ENCODE results near the gene SLC26A4.

Gene SLC26A4

DNA sequence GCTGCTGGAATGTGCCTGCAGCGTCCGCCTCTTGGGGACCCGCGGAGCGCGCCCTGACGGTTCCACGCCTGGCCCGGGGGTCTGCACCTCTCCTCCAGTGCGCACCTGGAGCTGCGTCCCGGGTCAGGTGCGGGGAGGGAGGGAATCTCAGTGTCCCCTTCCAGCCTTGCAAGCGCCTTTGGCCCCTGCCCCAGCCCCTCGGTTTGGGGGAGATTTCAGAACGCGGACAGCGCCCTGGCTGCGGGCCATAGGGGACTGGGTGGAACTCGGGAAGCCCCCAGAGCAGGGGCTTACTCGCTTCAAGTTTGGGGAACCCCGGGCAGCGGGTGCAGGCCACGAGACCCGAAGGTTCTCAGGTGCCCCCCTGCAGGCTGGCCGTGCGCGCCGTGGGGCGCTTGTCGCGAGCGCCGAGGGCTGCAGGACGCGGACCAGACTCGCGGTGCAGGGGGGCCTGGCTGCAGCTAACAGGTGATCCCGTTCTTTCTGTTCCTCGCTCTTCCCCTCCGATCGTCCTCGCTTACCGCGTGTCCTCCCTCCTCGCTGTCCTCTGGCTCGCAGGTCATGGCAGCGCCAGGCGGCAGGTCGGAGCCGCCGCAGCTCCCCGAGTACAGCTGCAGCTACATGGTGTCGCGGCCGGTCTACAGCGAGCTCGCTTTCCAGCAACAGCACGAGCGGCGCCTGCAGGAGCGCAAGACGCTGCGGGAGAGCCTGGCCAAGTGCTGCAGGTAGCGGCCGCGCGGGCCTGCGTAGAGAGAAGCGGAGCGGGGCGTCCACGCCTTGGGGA, 645 bp downstream of the SLC26A4 start:
- peak; percentile 62 for DNase-seq (ENCODE audit: low read depth)

DNA sequence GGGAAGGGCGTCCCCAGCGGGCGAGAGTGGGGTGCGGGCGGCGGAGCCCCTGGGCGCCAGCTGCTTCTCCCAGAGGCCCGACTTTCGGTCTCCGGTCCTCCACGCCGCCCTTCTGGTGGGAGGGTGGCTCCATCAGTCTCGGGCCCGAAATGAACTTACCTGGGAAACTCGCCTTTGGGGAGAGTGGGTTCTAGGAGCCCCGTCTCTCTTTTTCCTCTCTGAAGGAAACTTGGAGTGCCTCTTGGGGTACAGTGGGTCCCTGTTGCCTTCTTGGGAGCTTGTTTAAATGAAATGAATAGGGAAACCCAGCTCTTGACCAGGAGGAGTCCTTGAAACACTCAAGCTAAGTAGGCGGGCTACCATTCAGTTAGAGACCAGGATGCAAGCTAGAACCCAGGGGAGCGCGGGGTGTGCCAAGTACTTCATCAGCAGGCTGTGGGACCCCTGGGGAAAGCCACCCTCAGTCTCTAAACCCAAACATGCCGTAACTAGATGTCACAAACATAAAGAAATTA, 1.3 kb downstream of the SLC26A4 start:
- no peak for DNase-seq (ENCODE audit: low read depth)

DNA sequence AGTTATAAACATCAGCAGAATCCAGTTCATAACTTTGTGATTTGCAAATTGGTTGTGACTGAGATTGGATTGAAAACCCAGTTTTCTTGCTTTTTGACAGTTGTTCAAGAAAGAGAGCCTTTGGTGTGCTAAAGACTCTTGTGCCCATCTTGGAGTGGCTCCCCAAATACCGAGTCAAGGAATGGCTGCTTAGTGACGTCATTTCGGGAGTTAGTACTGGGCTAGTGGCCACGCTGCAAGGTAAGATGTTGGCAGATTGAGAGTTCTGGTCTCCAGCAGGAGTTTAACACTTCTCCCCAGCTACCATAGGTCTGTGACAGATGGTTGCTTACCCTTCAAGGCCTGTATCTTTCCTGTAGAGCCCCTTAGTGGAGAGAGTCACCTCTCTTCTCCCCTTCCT, 2.6 kb downstream of the SLC26A4 start:
- DNase-seq (ENCODE audit: low read depth) = no peak

DNA sequence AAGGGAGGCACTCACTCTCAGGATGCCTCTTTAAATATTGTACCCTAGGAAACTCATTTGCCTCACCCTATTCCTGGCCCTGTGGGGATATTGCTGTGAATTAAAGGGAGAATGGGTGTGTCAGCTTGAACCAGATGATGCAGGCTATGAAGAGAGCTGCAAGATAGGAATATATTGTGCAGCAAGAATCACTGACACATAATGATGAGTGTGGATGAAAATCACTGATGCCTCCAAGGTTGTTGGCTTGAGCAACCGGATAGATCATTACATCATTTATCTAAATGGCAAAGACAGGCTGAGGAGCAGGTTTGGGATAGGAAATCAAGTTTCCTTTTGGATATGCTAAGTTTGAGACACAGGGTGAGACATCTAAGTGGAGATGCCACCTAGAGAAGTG, 6.2 kb downstream of the SLC26A4 start:
- no peak for DNase-seq (ENCODE audit: low read depth)

GRCh38 chr7:107667341-107667740, 6.7 kb downstream of the SLC26A4 start:
- no peak for DNase-seq (ENCODE audit: low read depth)

- DNase-seq (ENCODE audit: low read depth) = no peak
Observed at GRCh38 chr7:107668296-107668695, 7.7 kb downstream of the SLC26A4 start.

DNA sequence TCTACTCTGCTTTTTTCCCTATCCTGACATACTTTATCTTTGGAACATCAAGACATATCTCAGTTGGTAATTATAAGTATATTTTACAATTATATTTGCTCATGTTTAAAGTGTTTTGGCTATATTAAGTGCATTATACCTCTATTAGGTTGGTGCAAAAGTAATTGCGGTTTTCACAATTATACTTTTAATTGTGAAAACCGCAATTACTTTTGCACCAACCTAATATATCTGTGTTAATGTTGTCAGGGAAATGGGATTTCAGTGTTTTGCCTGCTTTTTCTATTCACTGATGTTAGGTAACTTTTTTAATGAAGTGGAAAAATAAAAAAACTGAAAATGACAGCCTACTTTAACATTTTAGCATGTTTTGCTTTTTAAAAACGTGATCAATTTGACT, 11.6 kb downstream of the SLC26A4 start:
- DNase-seq (ENCODE audit: low read depth) = no peak

DNA sequence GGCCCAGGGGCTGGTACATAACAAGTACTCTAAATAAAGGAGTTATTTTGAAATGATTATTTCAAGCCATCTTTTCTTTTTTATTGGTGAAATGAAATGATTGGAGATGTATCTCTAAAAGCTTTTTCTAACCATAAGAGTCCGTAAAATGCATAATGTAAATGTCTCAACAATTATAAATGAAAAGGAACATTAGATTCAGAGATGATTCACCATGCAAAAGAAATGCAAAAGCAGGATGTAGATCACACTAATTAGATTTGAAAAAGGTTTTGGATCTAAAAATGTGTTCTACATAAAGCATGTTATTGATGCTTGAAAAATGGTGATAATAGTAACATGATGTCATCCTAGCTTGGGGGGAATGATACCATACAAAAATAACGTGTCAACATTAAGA, 15.6 kb downstream of the SLC26A4 start:
- DNase-seq (ENCODE audit: low read depth) = no peak

GRCh38 chr7:107678110-107678753, 17.6 kb downstream of the SLC26A4 start:
- DNase-seq (ENCODE audit: low read depth) = no peak

DNA sequence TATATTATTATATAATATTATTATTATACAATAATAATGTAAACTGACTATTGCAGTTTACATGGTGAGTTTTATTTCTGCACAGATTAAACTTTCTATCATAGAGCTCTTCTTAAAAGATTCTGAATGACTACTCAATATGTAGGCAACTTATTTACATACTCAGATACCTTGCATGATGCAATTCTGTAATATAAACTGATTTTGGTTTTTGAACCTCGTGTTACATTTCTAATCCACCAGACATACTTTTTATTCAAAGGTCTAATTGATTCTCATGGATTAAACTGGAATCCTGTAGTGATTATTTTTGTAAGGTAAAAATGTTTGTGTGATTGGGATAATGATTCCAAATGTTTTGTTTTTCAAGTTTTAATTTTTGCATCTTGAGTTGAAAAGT, 19.9 kb downstream of the SLC26A4 start:
- DNase-seq (ENCODE audit: low read depth) = no peak

GRCh38 chr7:107682886-107683285, 22.3 kb downstream of the SLC26A4 start:
- DNase-seq (ENCODE audit: low read depth) = no peak

DNA sequence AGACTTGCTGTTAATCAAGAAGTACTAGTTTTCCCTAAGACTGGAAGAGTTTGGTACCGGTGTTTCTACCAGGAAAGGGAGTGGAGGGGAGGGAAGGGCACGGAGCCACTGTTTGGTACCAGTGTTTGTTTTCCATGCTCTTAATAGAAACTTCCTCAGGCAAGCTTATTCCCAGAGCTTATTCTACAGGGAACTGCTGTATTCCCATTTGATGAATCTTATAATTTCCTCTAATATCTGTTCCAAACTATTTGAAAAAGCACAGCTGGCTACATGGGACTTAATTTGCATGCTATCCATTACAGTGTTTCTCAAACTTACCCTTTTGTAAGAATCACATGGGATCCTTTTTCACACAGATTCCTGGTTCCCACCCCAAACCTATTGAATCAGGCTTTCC, 23.7 kb downstream of the SLC26A4 start:
- DNase-seq (ENCODE audit: low read depth) = no peak

GRCh38 chr7:107684947-107685463, 24.4 kb downstream of the SLC26A4 start:
- DNase-seq (ENCODE audit: low read depth) = no peak

DNA sequence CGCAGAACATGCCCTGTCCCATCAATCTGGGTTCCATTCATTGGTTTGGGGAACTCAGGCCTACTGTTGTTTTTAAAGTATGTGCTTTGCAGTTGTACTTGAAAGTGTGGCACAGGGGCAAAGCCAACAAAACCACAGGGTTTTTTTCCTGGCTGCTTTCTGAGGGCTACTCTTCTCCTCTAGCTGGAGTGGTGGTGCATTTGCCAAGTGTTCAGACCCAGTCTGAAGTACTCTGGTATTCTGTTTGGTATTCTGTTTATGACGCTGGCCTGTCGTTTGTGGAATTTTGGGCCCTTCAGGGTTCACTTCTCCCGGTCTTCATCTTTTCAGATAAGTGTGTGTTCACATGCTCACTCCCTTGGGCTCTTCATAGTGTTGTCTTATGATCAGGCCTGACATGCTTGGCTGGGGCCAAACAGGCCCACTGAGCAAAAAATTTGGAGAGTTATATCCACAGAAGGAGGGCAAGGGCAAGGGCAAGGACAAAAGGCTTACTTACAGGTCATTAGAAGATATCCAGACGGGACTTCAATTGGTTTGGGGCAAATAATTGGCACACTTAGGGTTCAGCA, 26.3 kb downstream of the SLC26A4 start:
- no peak for DNase-seq (ENCODE audit: low read depth)

DNA sequence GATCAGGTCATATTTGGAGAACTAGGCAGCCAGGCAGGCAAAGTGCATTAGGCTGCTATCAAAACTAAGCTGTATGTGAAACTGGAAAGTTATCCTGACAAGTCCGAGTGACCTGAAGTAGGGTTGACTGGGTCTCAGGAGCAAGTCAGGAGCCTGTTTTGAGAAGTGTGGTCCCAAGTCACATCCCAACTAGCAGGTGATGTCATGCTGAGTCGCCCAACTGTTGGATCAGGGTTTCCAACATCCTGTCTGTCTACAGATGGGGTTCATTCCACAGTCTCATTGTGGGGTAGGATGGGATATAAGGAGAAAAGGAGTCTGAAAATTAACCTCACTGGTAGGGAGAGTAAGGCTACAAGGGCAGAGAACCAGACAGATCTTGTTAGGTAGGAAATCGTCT, 27.0 kb downstream of the SLC26A4 start:
- peak; percentile 35 for DNase-seq (ENCODE audit: low read depth)

GRCh38 chr7:107689553-107689952, 28.9 kb downstream of the SLC26A4 start:
- DNase-seq (ENCODE audit: low read depth) = no peak

DNA sequence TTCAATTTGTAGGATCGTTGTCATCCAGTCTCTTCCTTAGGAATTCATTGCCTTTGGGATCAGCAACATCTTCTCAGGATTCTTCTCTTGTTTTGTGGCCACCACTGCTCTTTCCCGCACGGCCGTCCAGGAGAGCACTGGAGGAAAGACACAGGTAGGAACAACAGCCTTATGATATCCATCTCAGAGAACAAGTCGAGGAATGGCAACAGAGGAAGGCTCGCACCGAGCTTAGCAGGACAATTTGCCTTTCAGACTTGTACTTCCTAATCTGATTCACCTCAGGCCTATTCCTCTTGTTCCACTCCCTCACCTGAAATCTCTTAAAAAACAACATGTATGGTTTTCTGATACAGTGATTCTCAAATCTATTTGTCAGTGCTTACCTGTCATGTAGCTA, 29.5 kb downstream of the SLC26A4 start:
- no peak for DNase-seq (ENCODE audit: low read depth)

DNA sequence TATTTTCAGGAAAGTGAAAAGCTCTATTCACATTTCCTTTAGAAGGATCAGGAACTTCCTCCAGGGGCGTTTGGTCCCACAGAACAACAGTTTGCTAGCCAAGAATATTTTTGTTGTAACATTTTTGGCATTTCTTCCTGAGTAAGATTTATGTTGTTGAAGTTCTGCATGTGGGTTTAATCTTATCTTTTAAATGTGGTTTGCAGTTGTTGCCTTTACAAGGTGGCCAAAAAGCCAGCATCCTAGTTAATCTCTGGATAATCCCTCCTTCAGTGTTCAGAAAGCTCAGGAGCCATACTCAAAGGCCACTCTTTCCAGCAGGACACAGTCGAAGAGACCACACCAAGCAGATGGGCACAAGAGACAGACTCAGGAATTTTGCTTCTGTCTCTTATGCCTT, 30.0 kb downstream of the SLC26A4 start:
- DNase-seq (ENCODE audit: low read depth) = peak; percentile 48

GRCh38 chr7:107691716-107692115, 31.1 kb downstream of the SLC26A4 start:
- DNase-seq (ENCODE audit: low read depth) = peak; percentile 70

- DNase-seq (ENCODE audit: low read depth) = peak; percentile 58
Observed at GRCh38 chr7:107692501-107692900, 31.9 kb downstream of the SLC26A4 start.

GRCh38 chr7:107693396-107693795, 32.8 kb downstream of the SLC26A4 start:
- peak; percentile 63 for DNase-seq (ENCODE audit: low read depth)

DNA sequence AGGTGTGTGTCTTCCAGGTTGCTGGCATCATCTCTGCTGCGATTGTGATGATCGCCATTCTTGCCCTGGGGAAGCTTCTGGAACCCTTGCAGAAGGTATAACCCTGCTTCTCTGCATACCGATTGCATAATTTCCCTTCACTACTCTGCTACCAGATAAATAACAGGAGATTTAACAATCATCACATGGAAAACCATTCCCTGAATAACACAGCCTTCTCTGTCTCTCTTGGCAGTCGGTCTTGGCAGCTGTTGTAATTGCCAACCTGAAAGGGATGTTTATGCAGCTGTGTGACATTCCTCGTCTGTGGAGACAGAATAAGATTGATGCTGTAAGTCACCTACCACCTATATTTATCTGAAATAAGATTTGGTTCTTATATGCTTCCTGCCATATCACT, 33.8 kb downstream of the SLC26A4 start:
- DNase-seq (ENCODE audit: low read depth) = peak; percentile 54

DNA sequence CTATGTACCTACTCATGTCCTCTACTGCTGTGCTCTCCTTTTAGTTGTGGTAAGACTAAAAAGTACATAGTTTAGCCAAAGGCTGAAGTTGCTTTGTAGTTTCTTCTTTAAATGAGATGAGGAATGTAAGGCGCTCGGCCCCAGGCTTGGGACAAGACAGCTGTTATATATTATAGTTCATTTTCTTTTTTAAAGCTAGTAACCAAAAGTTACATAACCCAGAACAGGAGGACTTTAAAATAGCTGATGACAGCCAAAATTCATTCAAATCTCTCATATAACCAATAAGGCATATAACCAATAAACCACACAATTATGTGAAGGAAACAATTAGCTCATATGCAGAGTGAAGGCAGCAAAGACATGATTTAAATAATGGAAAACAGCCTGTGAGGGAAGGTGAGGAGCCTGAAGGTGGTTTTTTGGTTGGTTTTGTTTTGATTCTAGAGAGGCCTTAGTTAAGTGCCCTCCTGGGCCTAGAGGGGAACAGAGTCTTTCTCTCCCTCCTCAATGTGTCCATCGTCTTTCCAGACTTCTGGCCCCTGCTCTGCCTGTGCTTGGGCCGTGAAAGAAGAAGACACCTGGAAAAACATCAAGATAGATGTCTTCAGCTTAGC, 35.8 kb downstream of the SLC26A4 start:
- DNase-seq (ENCODE audit: low read depth) = no peak
